Smooth muscle cell (in vitro differentiated cells): ENCODE measurements around the gene ABCC6. TPM values are rescaled to one million over a fixed set of nuclear protein-coding genes. Genes with fewer than 3 reads are reported as not detected.

Source experiments
- DNase-seq: peaks from one replicate; lab custom pipeline; 2025; ENCODE audit not compliant: unreplicated experiment; lab: John Stamatoyannopoulos, UW
- H2AFZ ChIP-seq: fragments of 200-600 bp; sonication (generic); 2 replicates; pipeline ENCODE4 v1.6.0; 2016; ENCODE audit warnings: antibody characterized with exemption, low read depth, mild to moderate bottlenecking
- H3F3A ChIP-seq: fragments of 200-600 bp; sonication (generic); 2 replicates; pipeline ENCODE4 v1.6.0; 2017; ENCODE audit warnings: antibody characterized with exemption, low read depth
- H3K27ac ChIP-seq: fragments of 200-600 bp; sonication (generic); 2 replicates; pipeline ENCODE4 v1.5.1; 2016; ENCODE audit warnings: low read depth, mild to moderate bottlenecking
- H3K27me3 ChIP-seq: fragments of 200-600 bp; sonication (generic); 2 replicates; pipeline ENCODE4 v1.6.1; 2016; ENCODE audit warnings: low read depth, mild to moderate bottlenecking
- H3K36me3 ChIP-seq: fragments of 200-600 bp; sonication (generic); 2 replicates; pipeline ENCODE4 v1.5.1; 2016; ENCODE audit warnings: low read depth
- H3K4me1 ChIP-seq: fragments of 200-600 bp; sonication (generic); 2 replicates; pipeline ENCODE4 v1.5.1; 2016; ENCODE audit warnings: low read depth
- H3K4me2 ChIP-seq: fragments of 200-600 bp; sonication (generic); 2 replicates; pipeline ENCODE4 v1.6.0; 2016; ENCODE audit warnings: mild to moderate bottlenecking
- H3K4me3 ChIP-seq: fragments of 200-600 bp; sonication (generic); 2 replicates; pipeline ENCODE4 v1.5.1; 2016; ENCODE audit warnings: mild to moderate bottlenecking
- H3K79me2 ChIP-seq: fragments of 200-600 bp; sonication (generic); 2 replicates; pipeline ENCODE4 v1.6.0; 2016; ENCODE audit warnings: low read depth, mild to moderate bottlenecking
- H3K9ac ChIP-seq: fragments of 200-600 bp; sonication (generic); 2 replicates; pipeline ENCODE4 v1.6.0; 2016; ENCODE audit warnings: low read depth
- H3K9me3 ChIP-seq: fragments of 200-600 bp; sonication (generic); replicated peaks from 2 replicates; pipeline ENCODE4 v1.5.1; 2016; ENCODE audit warnings: low read depth
- H4K20me1 ChIP-seq: fragments of 200-600 bp; sonication (generic); 2 replicates; pipeline ENCODE4 v1.6.0; 2016; ENCODE audit warnings: low read depth
- WGBS: methylation state at CpG from one replicate; pipeline ENCODE4 v1.1.7; 2016; ENCODE audit warnings: low lambda C conversion rate; 5-methylcytosine and 5-hydroxymethylcytosine counted together
- polyA plus RNA-seq: library from polyadenylated mRNA; unstranded; fragments of >200 nt; fragmentation: Nextera tagmentation; extraction: Ambion mirVana; gene quantifications from 2 replicates; pipeline ENCODE4 v1.2.1, GENCODE V29; 2016
- total RNA-seq: library from RNA; depleted of rRNA; stranded (reverse); fragments of >200 nt; gene quantifications from 2 replicates; pipeline ENCODE4 v1.2.3, GENCODE V29; 2014
- TF ChIP-seq, protein P1 (sequence below): fragments of 200-600 bp; sonication (generic); IDR thresholded peaks from 2 replicates; pipeline ENCODE4 v1.5.1; 2017; ENCODE audit warnings: borderline replicate concordance, mild to moderate bottlenecking, antibody characterized with exemption; ENCODE audit not compliant: insufficient read depth, poor library complexity, severe bottlenecking

The ABCC6 gene
- total and polyA plus RNA-seq, 2 experiments from 2014 or later, result 0.94 to 1.9 TPM

DNA sequence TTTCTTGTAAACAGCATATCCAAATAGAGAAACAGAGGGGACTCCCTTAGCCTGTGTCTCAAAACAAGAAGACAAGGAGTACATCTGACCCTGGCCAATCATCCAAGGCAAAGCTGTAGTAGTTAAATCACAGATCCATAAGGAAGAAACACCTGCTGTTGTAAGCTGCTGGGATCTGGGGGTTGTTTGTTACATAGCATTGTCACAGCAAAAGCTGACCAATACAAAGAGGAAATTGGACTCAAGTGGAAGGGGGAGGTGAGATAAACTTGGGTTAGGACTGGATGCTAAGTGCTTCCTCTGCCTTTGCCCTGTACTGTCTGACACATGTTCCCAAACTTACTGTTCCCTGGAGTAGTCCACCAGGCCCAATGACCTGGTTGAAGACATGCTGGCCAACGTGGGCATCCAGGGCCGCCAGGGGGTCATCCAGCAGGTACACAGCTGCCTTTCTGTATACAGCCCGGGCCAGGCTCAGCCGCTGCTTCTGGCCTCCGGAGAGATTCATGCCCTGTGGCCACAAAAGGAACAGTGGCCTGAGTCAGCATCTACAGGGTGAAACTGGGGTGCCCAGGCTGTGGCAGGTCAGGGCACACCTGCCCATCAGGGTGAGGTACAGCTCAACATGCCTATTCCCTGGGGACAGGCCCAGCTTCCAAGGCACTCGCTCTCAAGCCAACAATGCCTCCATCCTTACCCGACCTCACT lies 44.7 kb downstream of the ABCC6 start:
- H3K36me3 ChIP-seq, result no peaks in the 10 kb centered on the region

DNA sequence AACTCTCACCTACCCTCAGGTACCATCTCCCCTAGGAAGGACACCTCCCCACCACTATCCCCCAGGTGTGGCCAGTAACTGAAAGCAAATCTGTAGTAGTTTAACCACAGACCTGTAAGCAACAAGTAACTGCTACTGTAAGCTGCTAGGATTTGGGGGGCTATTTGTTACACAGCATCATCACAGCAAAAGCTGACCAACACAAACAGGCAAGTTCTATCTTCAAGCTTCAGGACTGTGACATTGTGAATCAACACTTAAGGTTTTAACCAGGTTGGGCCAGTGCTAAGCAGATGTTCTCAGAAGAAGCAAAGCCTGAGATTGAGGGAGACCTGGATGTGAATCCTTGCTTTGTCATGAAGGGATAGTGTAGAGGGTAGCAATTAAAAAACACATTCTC lies 47.0 kb downstream of the ABCC6 start:
- Histone ChIP-seq H3K79me2 (no peaks in the 10 kb centered on the region), H4K20me1 (no peaks in the 10 kb centered on the region), H3K27ac (no peak overlapping the region), H3K36me3 (no peaks in the 10 kb centered on the region), H3K4me2 (no peak overlapping the region), H3K9ac (no peak overlapping the region), H3K9me3 (no peaks in the 10 kb centered on the region), H2AFZ (no peak overlapping the region), H3K27me3 (no peaks in the 10 kb centered on the region), H3K4me3 (no peak overlapping the region), H3F3A (no peaks in the 10 kb centered on the region), H3K4me1 (no peaks in the 10 kb centered on the region)
- DNase-seq, result no peak
- TF ChIP-seq, protein P1, sequence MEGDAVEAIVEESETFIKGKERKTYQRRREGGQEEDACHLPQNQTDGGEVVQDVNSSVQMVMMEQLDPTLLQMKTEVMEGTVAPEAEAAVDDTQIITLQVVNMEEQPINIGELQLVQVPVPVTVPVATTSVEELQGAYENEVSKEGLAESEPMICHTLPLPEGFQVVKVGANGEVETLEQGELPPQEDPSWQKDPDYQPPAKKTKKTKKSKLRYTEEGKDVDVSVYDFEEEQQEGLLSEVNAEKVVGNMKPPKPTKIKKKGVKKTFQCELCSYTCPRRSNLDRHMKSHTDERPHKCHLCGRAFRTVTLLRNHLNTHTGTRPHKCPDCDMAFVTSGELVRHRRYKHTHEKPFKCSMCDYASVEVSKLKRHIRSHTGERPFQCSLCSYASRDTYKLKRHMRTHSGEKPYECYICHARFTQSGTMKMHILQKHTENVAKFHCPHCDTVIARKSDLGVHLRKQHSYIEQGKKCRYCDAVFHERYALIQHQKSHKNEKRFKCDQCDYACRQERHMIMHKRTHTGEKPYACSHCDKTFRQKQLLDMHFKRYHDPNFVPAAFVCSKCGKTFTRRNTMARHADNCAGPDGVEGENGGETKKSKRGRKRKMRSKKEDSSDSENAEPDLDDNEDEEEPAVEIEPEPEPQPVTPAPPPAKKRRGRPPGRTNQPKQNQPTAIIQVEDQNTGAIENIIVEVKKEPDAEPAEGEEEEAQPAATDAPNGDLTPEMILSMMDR, result no peak

More for the DNA sequence above, 44.7 kb downstream of the ABCC6 start:
- no peaks in the 10 kb centered on the region for H3K9me3 ChIP-seq
- no peak overlapping the region for H3K9ac ChIP-seq
- DNase-seq, result no peak
- no peak overlapping the region for H3K4me2 ChIP-seq
- H2AFZ ChIP-seq, result no peak overlapping the region
- TF ChIP-seq, protein P1, result no peak
- no peaks in the 10 kb centered on the region for H3K4me1 ChIP-seq
- H3K27me3 ChIP-seq, result no peaks in the 10 kb centered on the region
- no peaks in the 10 kb centered on the region for H3K79me2 ChIP-seq
- H4K20me1 ChIP-seq, result no peaks in the 10 kb centered on the region
- WGBS, result 92% methylated on average over 7 of the region's 7 CpGs
- H3K27ac ChIP-seq, result no peak overlapping the region
- no peak overlapping the region for H3K4me3 ChIP-seq
- H3F3A ChIP-seq, result no peaks in the 10 kb centered on the region

DNA sequence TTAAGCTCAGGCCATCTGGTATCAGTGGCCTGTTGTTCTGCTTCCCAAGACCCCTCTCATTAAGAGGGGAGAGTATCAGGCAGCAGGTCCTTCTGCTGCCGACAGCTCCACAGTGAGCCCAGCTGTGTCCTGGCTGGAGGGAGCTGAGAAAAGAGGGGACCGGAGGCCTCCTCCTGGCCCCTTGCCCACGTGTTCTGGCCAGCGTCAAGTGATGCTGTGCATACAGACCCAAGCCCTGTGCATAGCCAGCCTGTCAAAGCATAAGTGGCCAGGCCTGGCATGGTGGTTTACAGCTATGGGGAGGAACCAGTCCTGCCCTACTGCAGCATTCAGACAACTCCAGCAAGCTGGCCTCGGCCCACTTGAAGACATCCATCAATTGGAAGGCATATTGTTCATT lies 48.0 kb downstream of the ABCC6 start:
- Histone ChIP-seq H3K9me3 (no peaks in the 10 kb centered on the region), H3K9ac (no peak overlapping the region)

More for the DNA sequence above, 48.0 kb downstream of the ABCC6 start:
- no peaks in the 10 kb centered on the region for H3K79me2 ChIP-seq
- no peaks in the 10 kb centered on the region for H3K27me3 ChIP-seq
- no peaks in the 10 kb centered on the region for H3K36me3 ChIP-seq
- no peak overlapping the region for H3K4me2 ChIP-seq
- no peaks in the 10 kb centered on the region for H4K20me1 ChIP-seq
- no peak for DNase-seq
- H3K4me3 ChIP-seq, result no peak overlapping the region
- H2AFZ ChIP-seq, result no peak overlapping the region
- TF ChIP-seq, protein P1, result no peak
- no peaks in the 10 kb centered on the region for H3K4me1 ChIP-seq
- no peaks in the 10 kb centered on the region for H3F3A ChIP-seq
- 80% methylated on average over 5 of the region's 5 CpGs for WGBS
- no peak overlapping the region for H3K27ac ChIP-seq
